Lower leg skin (tissue), 3 donors: Measurements from ENCODE around the gene DDN.

Experiments used
- POLR2A ChIP-seq, 2 donors: fragments of 450-650 bp; IDR thresholded peaks; one replicate each; pipeline ENCODE4 v1.6.1; 2016 to 2017; ENCODE audit warnings: antibody characterized with exemption in 2 of 2, mild to moderate bottlenecking in 1 of 2, moderate library complexity in 1 of 2
- TF ChIP-seq, protein P1 (sequence below), 3 donors: fragments of 450-650 bp; IDR thresholded peaks; one replicate each; pipeline ENCODE4 v1.5.1; 2016; ENCODE audit warnings: antibody characterized with exemption in 3 of 3, mild to moderate bottlenecking in 3 of 3, moderate library complexity in 2 of 3

DNA sequence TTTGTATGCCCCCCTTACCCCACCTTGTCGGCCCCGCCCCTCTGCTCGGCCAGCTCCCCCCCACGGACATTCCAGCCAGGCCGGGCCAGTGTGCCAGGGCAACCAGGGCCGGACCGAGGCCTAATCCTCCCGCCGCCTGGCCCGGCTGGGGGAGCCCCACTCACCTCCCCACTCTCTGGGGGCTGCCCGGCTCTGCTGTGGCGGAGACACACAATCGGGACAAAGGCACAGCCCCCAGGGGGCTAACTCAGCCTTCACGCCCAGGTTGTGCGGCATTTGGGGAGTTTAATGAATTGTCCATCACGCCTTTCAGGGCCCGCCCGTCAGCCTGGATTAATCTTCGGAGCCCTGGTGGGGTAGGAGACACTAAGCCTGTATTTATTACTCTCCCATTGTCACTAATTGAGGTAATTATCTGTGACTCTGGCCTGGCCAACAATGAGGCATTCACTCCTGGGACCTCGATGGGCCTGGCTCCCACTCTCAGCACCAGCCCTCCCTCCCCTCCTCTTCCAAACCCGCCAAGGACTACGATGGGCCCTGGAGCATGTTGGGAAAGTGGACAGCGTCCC, 12.4 kb downstream of the DDN start:
- TF ChIP-seq, protein P1, sequence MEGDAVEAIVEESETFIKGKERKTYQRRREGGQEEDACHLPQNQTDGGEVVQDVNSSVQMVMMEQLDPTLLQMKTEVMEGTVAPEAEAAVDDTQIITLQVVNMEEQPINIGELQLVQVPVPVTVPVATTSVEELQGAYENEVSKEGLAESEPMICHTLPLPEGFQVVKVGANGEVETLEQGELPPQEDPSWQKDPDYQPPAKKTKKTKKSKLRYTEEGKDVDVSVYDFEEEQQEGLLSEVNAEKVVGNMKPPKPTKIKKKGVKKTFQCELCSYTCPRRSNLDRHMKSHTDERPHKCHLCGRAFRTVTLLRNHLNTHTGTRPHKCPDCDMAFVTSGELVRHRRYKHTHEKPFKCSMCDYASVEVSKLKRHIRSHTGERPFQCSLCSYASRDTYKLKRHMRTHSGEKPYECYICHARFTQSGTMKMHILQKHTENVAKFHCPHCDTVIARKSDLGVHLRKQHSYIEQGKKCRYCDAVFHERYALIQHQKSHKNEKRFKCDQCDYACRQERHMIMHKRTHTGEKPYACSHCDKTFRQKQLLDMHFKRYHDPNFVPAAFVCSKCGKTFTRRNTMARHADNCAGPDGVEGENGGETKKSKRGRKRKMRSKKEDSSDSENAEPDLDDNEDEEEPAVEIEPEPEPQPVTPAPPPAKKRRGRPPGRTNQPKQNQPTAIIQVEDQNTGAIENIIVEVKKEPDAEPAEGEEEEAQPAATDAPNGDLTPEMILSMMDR (IDR thresholded peaks at IDR 0.05), result no peak
- TF ChIP-seq POLR2A (IDR thresholded peaks at IDR 0.05), result no peak
